Measurements from ENCODE around the gene EPB41L2.

The EPB41L2 gene

GRCh38 chr6:130967502-130968445 lies 95.3 kb downstream of the EPB41L2 start:
- DNase-seq (ENCODE audit: low spot score in 2 of 2): no peak
- no peaks in the 10 kb centered on the region for H3K9me3 ChIP-seq
- in situ Hi-C loops (cut with MboI; ENCODE audit: low sequenced_read_pairs): no loop called here
- no peak overlapping the region for H3K4me3 ChIP-seq
- H3K36me3 ChIP-seq (replicated peaks): no peaks in the 10 kb centered on the region
- H3K27me3 ChIP-seq (ENCODE audit: low read depth): no peaks in the 10 kb centered on the region
- peaks cover 11% of the 10 kb centered on the region for H3K4me1 ChIP-seq

- in situ Hi-C loops (cut with MboI; ENCODE audit: low sequenced_read_pairs): no loop called here
- no peak for DNase-seq (ENCODE audit: low spot score in 2 of 2)
- Histone ChIP-seq H3K36me3 (replicated peaks) (no peaks in the 10 kb centered on the region), H3K9me3 (no peaks in the 10 kb centered on the region), H3K4me1 (peaks cover 11% of the 10 kb centered on the region), H3K4me3 (no peak overlapping the region), H3K27me3 (ENCODE audit: low read depth) (no peaks in the 10 kb centered on the region)
Measured at GRCh38 chr6:130966344-130966980, 96.6 kb downstream of the EPB41L2 start.

DNA sequence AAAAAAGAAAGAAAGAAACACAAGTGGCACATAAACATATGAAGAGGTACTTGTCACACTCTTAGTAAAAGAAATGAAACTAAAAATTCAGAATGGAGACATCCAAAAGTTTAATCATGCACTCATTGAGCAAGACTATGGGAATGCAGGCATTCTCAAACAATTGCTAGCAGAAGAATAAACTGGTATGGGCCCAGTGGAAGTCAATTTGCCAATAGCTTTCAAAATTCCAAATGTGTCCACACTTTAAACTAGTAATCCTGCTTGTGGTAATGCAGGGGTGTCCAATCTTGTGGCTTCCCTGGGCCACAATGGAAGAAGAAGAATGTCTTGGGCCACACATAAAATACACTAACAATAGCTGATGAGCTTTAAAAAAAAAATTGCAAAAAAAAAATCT lies 97.4 kb downstream of the EPB41L2 start:
- in situ Hi-C loops (cut with MboI; ENCODE audit: low sequenced_read_pairs): no loop called here
- no peaks in the 10 kb centered on the region for H3K36me3 ChIP-seq (replicated peaks)
- no peak for DNase-seq (ENCODE audit: low spot score in 2 of 2)
- peaks cover 11% of the 10 kb centered on the region for H3K4me1 ChIP-seq
- no peaks in the 10 kb centered on the region for H3K27me3 ChIP-seq (ENCODE audit: low read depth)
- no peaks in the 10 kb centered on the region for H3K9me3 ChIP-seq
- H3K4me3 ChIP-seq: no peak overlapping the region

DNA sequence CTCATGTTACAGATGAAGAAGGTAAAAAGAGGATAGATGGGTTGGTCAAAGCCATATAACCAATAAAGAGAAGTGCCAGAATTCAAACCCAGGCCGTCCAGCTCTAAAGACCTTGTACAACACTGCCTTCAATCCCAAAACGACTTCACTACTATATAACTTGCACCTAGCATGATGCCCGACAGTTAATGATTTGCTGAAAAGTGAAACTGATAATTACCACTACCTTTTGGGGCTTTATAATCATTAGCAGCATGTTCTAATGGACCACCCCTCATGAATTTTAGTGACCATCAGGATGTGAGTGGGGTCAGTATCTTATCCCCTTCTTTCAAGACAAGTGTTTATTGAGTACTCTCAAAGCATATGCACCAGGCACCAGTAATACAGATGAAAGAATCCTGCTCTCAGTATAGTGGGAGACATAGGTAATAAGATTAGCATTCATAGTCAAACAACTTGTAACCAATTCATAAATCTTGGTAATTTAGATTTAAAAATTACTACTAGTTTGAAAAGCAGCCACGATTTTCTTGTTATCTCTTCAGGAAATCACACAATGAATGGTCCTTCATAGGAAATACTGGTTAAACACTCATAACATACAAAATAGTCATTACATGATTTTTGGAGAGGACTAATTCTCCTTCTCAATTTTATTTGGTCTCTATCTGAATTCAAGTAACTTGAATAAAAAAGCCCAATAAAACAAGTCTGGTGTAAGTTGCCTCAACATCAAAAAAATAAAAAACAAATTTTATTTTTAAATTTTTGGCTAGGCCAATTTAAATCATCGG lies 98.0 kb downstream of the EPB41L2 start:
- Histone ChIP-seq H3K9me3 (no peaks in the 10 kb centered on the region), H3K4me1 (peaks cover 11% of the 10 kb centered on the region), H3K27me3 (ENCODE audit: low read depth) (no peaks in the 10 kb centered on the region), H3K4me3 (no peak overlapping the region), H3K36me3 (replicated peaks) (no peaks in the 10 kb centered on the region)
- in situ Hi-C loops (cut with MboI; ENCODE audit: low sequenced_read_pairs): no loop called here
- no peak for DNase-seq (ENCODE audit: low spot score in 2 of 2)

- Histone ChIP-seq H3K9me3 (no peaks in the 10 kb centered on the region), H3K4me3 (no peak overlapping the region), H3K4me1 (peaks cover 11% of the 10 kb centered on the region), H3K27me3 (ENCODE audit: low read depth) (no peaks in the 10 kb centered on the region), H3K36me3 (replicated peaks) (no peaks in the 10 kb centered on the region)
- no peak for DNase-seq (ENCODE audit: low spot score in 2 of 2)
- in situ Hi-C loops (cut with MboI; ENCODE audit: low sequenced_read_pairs): no loop called here
Measured at GRCh38 chr6:130964289-130964688, 98.8 kb downstream of the EPB41L2 start.

- no peak overlapping the region for H3K4me3 ChIP-seq
- no peak for DNase-seq (ENCODE audit: low spot score in 2 of 2)
- in situ Hi-C loops (cut with MboI; ENCODE audit: low sequenced_read_pairs): no loop called here
- H3K27me3 ChIP-seq (ENCODE audit: low read depth): no peaks in the 10 kb centered on the region
- H3K9me3 ChIP-seq: no peaks in the 10 kb centered on the region
- peaks cover 5% of the 10 kb centered on the region; the same call in 1 of the 2 replicates for H3K4me1 ChIP-seq
- H3K36me3 ChIP-seq (replicated peaks): no peaks in the 10 kb centered on the region
Measured at GRCh38 chr6:130962966-130963365, 100.1 kb downstream of the EPB41L2 start.

DNA sequence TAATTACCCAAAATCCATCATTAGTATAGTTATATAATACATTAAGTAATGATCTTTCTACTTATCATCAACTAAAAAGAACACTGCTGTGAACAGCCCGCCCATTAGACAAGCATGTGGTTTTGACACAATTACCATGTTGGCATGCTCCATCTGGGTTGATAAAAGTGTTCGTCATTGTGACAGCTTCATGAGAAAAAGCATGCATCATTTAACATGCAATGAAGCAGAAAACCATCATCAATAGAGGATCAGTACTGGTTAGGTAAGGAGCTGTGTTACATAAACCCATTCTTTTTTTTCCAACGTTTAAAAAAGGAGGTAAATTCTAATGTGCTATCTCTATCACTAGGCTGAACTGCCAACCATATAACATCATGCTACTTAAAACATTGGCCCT lies 101.9 kb downstream of the EPB41L2 start:
- in situ Hi-C loops (cut with MboI; ENCODE audit: low sequenced_read_pairs): no loop called here
- Histone ChIP-seq H3K9me3 (no peaks in the 10 kb centered on the region), H3K36me3 (replicated peaks) (no peaks in the 10 kb centered on the region)

DNA sequence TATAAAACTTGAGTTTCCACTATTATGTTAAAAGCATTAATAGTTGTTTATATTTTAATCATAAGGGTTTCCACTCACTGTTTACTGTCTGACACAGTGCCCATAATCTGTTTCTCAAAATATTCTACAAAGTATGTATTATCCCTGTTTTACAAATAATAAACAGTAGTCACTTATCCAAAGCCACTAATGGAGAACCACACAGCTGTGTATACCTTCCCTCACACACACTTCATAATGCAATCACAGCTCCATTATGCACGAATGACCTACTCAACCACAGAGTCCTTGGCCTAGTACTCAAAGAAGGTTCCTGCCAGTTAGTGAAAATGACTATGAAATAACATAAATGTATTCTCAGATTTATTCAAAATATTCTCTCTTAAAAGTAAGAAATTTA lies 103.1 kb downstream of the EPB41L2 start:
- in situ Hi-C loops (cut with MboI; ENCODE audit: low sequenced_read_pairs): no loop called here
- H3K27me3 ChIP-seq (ENCODE audit: low read depth): no peaks in the 10 kb centered on the region
- DNase-seq (ENCODE audit: low spot score in 2 of 2): no peak

More for the DNA sequence above, 101.9 kb downstream of the EPB41L2 start:
- H3K27me3 ChIP-seq (ENCODE audit: low read depth): no peaks in the 10 kb centered on the region
- 0 out of 2 replicates have a peak, but pooled peaks cover 1% of the 10 kb centered on the region for H3K4me1 ChIP-seq
- DNase-seq (ENCODE audit: low spot score in 2 of 2): no peak
- no peak overlapping the region for H3K4me3 ChIP-seq

DNA sequence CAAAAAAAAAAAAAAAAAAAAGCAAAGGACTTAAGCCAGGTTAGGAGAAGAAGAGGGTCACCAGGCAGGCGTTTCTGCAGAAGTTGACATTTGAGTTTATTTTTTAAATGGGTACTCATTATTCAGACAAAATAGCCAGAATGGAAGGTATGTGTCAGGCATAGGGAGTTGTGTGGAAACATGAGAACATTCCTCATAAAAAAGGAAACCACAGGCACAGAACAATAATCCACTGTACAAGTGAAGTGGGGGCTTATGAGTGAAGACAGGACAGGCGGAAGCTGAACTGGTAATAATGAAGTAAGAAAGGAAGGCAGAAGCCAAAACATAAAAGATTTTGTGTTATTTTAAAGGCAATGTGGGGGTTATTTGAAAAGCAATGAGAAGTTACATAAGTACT lies 104.6 kb downstream of the EPB41L2 start:
- DNase-seq (ENCODE audit: low spot score in 2 of 2): no peak

More for the DNA sequence above, 103.1 kb downstream of the EPB41L2 start:
- H3K4me1 ChIP-seq: no peaks in the 10 kb centered on the region
- H3K4me3 ChIP-seq: no peak overlapping the region
- no peaks in the 10 kb centered on the region for H3K9me3 ChIP-seq
- H3K36me3 ChIP-seq (replicated peaks): no peaks in the 10 kb centered on the region

DNA sequence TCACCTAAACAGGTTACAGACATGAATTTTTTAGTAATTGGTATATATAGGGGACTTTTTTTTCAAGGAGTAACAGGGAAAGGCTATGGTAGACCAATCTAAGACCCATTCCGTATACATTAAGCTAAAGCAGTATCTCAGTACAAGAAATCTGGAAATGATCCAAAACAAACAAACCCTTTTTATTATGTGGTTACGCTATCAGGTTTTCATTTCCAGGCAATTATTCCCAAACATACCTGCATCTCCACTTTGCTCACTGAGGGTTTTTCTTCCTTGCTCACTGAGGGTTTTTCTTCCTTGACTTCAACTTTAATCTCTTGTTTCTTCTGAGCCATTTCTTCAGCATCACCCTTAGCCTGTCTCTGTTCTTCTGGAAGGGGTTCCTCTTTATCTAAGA lies 107.3 kb downstream of the EPB41L2 start:
- in situ Hi-C loops (cut with MboI; ENCODE audit: low sequenced_read_pairs): no loop called here
- Histone ChIP-seq H3K4me3 (no peak overlapping the region), H3K36me3 (replicated peaks) (no peaks in the 10 kb centered on the region), H3K9me3 (no peaks in the 10 kb centered on the region), H3K27me3 (ENCODE audit: low read depth) (no peaks in the 10 kb centered on the region), H3K4me1 (no peaks in the 10 kb centered on the region)
- DNase-seq (ENCODE audit: low spot score in 2 of 2): no peak

More for the DNA sequence above, 104.6 kb downstream of the EPB41L2 start:
- Histone ChIP-seq H3K4me3 (no peak overlapping the region), H3K27me3 (ENCODE audit: low read depth) (no peaks in the 10 kb centered on the region), H3K4me1 (no peaks in the 10 kb centered on the region), H3K36me3 (replicated peaks) (no peaks in the 10 kb centered on the region), H3K9me3 (no peaks in the 10 kb centered on the region)
- in situ Hi-C loops (cut with MboI; ENCODE audit: low sequenced_read_pairs): no loop called here

DNA sequence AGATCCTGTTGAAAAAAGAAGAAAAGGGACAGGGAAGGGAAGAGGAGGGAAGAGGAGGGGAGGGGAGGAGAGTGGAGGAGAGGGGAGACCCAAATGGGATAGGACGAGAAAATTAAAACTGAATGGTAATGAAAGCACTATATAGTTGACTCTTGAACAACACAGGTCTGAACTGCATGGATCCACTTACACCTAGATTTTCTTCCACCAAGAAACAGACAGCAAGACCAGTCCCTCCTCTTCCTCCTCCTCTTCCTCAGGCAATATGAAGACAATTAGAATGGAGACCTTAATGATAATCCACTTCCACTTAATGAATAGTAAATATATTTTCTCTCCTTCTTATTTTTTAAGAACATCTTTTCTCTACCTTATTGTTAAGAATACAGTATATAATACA lies 113.5 kb downstream of the EPB41L2 start:
- Histone ChIP-seq H3K4me3 (no peak overlapping the region), H3K4me1 (peaks cover 19% of the 10 kb centered on the region), H3K9me3 (no peaks in the 10 kb centered on the region), H3K36me3 (replicated peaks) (no peaks in the 10 kb centered on the region), H3K27me3 (ENCODE audit: low read depth) (no peaks in the 10 kb centered on the region)
- in situ Hi-C loops (cut with MboI; ENCODE audit: low sequenced_read_pairs): no loop called here
- no peak for DNase-seq (ENCODE audit: low spot score in 2 of 2)

DNA sequence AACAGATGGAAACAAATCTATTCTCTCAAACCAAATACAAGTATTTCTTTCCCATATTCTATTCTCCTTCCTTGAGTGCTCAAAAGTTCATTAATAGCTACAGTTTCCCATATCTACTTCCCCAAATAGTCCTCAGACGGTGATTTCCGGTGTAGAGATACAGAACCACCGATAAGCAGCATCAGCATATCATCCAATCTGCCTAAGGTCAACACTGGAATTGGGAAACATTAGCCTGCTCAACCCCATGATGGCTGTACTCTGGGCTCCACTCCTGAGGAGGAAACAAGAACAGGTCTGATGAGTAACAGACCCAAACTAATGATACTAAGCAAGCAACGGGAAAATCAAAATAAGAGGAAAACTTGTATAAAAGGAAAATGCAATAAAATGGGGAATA lies 115.6 kb downstream of the EPB41L2 start:
- H3K4me3 ChIP-seq: no peak overlapping the region
- no peaks in the 10 kb centered on the region for H3K9me3 ChIP-seq
- H3K36me3 ChIP-seq (replicated peaks): no peaks in the 10 kb centered on the region
- no peaks in the 10 kb centered on the region for H3K27me3 ChIP-seq (ENCODE audit: low read depth)
- H3K4me1 ChIP-seq: peaks cover 30% of the 10 kb centered on the region
- no peak for DNase-seq (ENCODE audit: low spot score in 2 of 2)
- in situ Hi-C loops (cut with MboI; ENCODE audit: low sequenced_read_pairs): no loop called here

DNA sequence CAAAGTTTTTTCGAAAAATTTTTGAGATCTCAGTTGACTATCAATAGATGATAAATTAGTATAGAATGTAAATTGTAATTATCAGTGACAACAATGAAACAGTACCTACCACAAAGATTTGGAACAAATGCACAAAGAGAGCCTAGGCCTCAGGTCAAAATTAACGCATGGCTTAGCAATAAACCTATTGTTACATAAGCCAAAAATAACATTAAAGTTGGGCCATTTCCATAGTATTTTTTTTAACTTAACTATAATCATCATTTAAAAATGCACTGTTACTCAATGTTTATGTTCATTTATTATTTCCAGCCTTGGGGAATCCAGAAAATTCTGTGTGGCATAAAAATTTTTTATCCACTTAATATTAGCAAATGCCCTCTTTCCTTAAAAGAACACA lies 117.0 kb downstream of the EPB41L2 start:
- no peak for DNase-seq (ENCODE audit: low spot score in 2 of 2)
- H3K36me3 ChIP-seq (replicated peaks): no peaks in the 10 kb centered on the region
- H3K4me3 ChIP-seq: no peak overlapping the region
- H3K4me1 ChIP-seq: peaks cover 30% of the 10 kb centered on the region
- in situ Hi-C loops (cut with MboI; ENCODE audit: low sequenced_read_pairs): no loop called here
- no peaks in the 10 kb centered on the region for H3K27me3 ChIP-seq (ENCODE audit: low read depth)
- no peaks in the 10 kb centered on the region for H3K9me3 ChIP-seq

All from HAP-1 (cell line).